OCI-LY7 (cell line): ENCODE results near the gene ZBTB48. TPM values are rescaled to one million over a fixed set of nuclear protein-coding genes. Genes with fewer than 3 reads are reported as not detected.

Experiments
- BruUV-seq: library from RNA; stranded (reverse); fragments of 400-500 nt; replicated peaks from 2 replicates; lab custom pipeline; 2021; lab: Mats Ljungman, UMichigan
- CTCF ChIA-PET: fragments of 300-600 bp; sonication (Branson Sonifier 250); formaldehyde crosslinking; loops from one replicate; lab custom pipeline; 2022; ENCODE audit warnings: antibody characterized with exemption; ENCODE audit not compliant: unreplicated experiment; lab: Charles Lee
- POLR2A ChIA-PET: fragments of 300-600 bp; sonication (Branson Sonifier 250); formaldehyde crosslinking; loops from one replicate; lab custom pipeline; 2022; ENCODE audit warnings: antibody characterized with exemption; lab: Charles Lee
- DNase-seq: peaks from one replicate; pipeline ENCODE4 v3.0.0-alpha.2; 2015; ENCODE audit warnings: low spot score
- H2AFZ ChIP-seq: fragments of 200-600 bp; sonication (generic), shearing (Covaris generic); 2 replicates; pipeline ENCODE4 v1.6.1; 2014; ENCODE audit warnings: mild to moderate bottlenecking, antibody characterized with exemption, low read length, moderate library complexity
- H3K27ac ChIP-seq: fragments of 200-600 bp; sonication (generic); 2 replicates; pipeline ENCODE4 v1.5.1; 2014; ENCODE audit warnings: mixed run types, low read depth, mild to moderate bottlenecking, moderate library complexity, low read length, inconsistent platforms; ENCODE audit not compliant: poor library complexity, severe bottlenecking
- H3K36me3 ChIP-seq: fragments of 200-600 bp; sonication (generic); 2 replicates; pipeline ENCODE4 v1.6.1; 2014; ENCODE audit warnings: mild to moderate bottlenecking, antibody characterized with exemption, low read length, moderate library complexity, mixed read lengths; ENCODE audit not compliant: insufficient read depth
- H3K4me1 ChIP-seq: fragments of 200-600 bp; sonication (generic); 2 replicates; pipeline ENCODE4 v1.5.1; 2014; ENCODE audit warnings: mild to moderate bottlenecking, low read length; ENCODE audit not compliant: insufficient read depth, poor library complexity, severe bottlenecking
- H3K4me2 ChIP-seq: fragments of 200-600 bp; sonication (generic); 2 replicates; pipeline ENCODE4 v1.6.1; 2014; ENCODE audit warnings: mild to moderate bottlenecking, low read length
- H3K4me3 ChIP-seq: fragments of 200-600 bp; sonication (generic); 2 replicates; pipeline ENCODE4 v1.5.1; 2014; ENCODE audit warnings: mild to moderate bottlenecking, low read depth, low read length; ENCODE audit not compliant: poor library complexity, severe bottlenecking
- H3K79me2 ChIP-seq: fragments of 200-600 bp; sonication (generic); 2 replicates; pipeline ENCODE4 v1.6.1; 2016; ENCODE audit warnings: low read depth, mild to moderate bottlenecking, low read length, moderate library complexity, mixed read lengths; ENCODE audit not compliant: insufficient read depth
- H3K9me2 ChIP-seq: fragments of 200-600 bp; sonication (generic); 2 replicates; pipeline ENCODE4 v1.6.1; 2016; ENCODE audit warnings: mild to moderate bottlenecking, low read length, mixed read lengths; ENCODE audit not compliant: insufficient read depth
- H3K9me3 ChIP-seq: fragments of 200-600 bp; sonication (generic); 2 replicates; pipeline ENCODE4 v1.6.1; 2014; ENCODE audit warnings: mild to moderate bottlenecking, mixed run types, low read length, mixed read lengths
- H4K20me1 ChIP-seq: fragments of 200-600 bp; sonication (generic); 2 replicates; pipeline ENCODE4 v1.6.1; 2014; ENCODE audit warnings: mild to moderate bottlenecking, antibody characterized with exemption, low read length, moderate library complexity, mixed read lengths; ENCODE audit not compliant: insufficient read depth
- EZH2phosphoT487 ChIP-seq: fragments of 200-600 bp; sonication (generic); IDR thresholded peaks from 2 replicates; pipeline ENCODE4 v1.6.1; 2018; ENCODE audit warnings: low read depth, borderline replicate concordance, mild to moderate bottlenecking, mixed run types, antibody characterized with exemption, low read length, moderate library complexity, mixed read lengths
- intact Hi-C: fragments of 100-400 bp; cut with micrococcal nuclease; formaldehyde crosslinking; loops from one replicate; pipeline ENCODE4 v1.10.0; 2022; ENCODE audit not compliant: unreplicated experiment
- total RNA-seq, 2 experiments: library from RNA; depleted of rRNA in 1 of 2; stranded (reverse); fragments of >200 nt in 1 of 2; shearing (Covaris generic) in 1 of 2; gene quantifications; 2 replicates each; pipeline ENCODE4 v1.2.3, GENCODE V29; 2014 to 2022
- TF ChIP-seq, protein P1 (sequence below): fragments of 200-600 bp; sonication (generic); conservative IDR thresholded peaks from 2 replicates; pipeline ENCODE4 v1.5.1; 2014; ENCODE audit warnings: mild to moderate bottlenecking, antibody characterized with exemption, low read length, moderate library complexity, mixed read lengths

The ZBTB48 gene
- total RNA-seq, 2 experiments from 2014 or later: 41.9 to 51.3 TPM

- no peak overlapping the region for H3K27ac ChIP-seq
- DNase-seq: no peak
- no peak for TF ChIP-seq EZH2phosphoT487
- TF ChIP-seq, protein P1, sequence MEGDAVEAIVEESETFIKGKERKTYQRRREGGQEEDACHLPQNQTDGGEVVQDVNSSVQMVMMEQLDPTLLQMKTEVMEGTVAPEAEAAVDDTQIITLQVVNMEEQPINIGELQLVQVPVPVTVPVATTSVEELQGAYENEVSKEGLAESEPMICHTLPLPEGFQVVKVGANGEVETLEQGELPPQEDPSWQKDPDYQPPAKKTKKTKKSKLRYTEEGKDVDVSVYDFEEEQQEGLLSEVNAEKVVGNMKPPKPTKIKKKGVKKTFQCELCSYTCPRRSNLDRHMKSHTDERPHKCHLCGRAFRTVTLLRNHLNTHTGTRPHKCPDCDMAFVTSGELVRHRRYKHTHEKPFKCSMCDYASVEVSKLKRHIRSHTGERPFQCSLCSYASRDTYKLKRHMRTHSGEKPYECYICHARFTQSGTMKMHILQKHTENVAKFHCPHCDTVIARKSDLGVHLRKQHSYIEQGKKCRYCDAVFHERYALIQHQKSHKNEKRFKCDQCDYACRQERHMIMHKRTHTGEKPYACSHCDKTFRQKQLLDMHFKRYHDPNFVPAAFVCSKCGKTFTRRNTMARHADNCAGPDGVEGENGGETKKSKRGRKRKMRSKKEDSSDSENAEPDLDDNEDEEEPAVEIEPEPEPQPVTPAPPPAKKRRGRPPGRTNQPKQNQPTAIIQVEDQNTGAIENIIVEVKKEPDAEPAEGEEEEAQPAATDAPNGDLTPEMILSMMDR: no peak
- ChIA-PET POLR2A (interaction anchor here (1.4 to 2.3 kb wide), 2 partner anchors 10 kb away, joined by 4 to 7 read pairs; partner anchors contain the start of gene ZBTB48), CTCF (no interaction called here)
- H3K4me3 ChIP-seq: no peak overlapping the region
- H2AFZ ChIP-seq: no peak overlapping the region
- H3K4me2 ChIP-seq: no peak overlapping the region
- intact Hi-C loops: no loop called here
- H4K20me1 ChIP-seq: no peaks in the 10 kb centered on the region
- BruUV-seq: no TSS peak
- no peaks in the 10 kb centered on the region for H3K9me3 ChIP-seq
- no peaks in the 10 kb centered on the region for H3K9me2 ChIP-seq
- peaks cover 52% of the 10 kb centered on the region for H3K36me3 ChIP-seq
- H3K79me2 ChIP-seq: no peaks in the 10 kb centered on the region
- H3K4me1 ChIP-seq: peaks cover 10% of the 10 kb centered on the region
These were observed 10.3 kb downstream of the ZBTB48 start for GRCh38 chr1:6590046-6590445.

GRCh38 chr1:6591222-6591621, 11.4 kb downstream of the ZBTB48 start:
- Histone ChIP-seq H3K27ac (no peak overlapping the region), H3K4me3 (no peak overlapping the region), H2AFZ (no peak overlapping the region), H4K20me1 (no peaks in the 10 kb centered on the region), H3K9me2 (no peaks in the 10 kb centered on the region), H3K4me1 (peaks cover 10% of the 10 kb centered on the region), H3K4me2 (no peak overlapping the region), H3K79me2 (no peaks in the 10 kb centered on the region), H3K36me3 (peaks cover 57% of the 10 kb centered on the region), H3K9me3 (no peaks in the 10 kb centered on the region)
- no peak for DNase-seq
- TF ChIP-seq, protein P1: no peak
- no peak for TF ChIP-seq EZH2phosphoT487
- BruUV-seq: no TSS peak
- intact Hi-C loops: no loop called here
- POLR2A ChIA-PET: interaction anchor here (2.3 kb wide), 1 partner anchor 11 kb away, joined by 7 read pairs; the partner anchor contains the start of gene ZBTB48
- CTCF ChIA-PET: no interaction called here

GRCh38 chr1:6591644-6592043, 11.8 kb downstream of the ZBTB48 start:
- no peak for DNase-seq
- no peak overlapping the region for H3K4me2 ChIP-seq
- TF ChIP-seq, protein P1: no peak
- TF ChIP-seq EZH2phosphoT487: no peak
- H3K4me3 ChIP-seq: no peak overlapping the region
- no peak overlapping the region for H2AFZ ChIP-seq
- H3K4me1 ChIP-seq: peaks cover 10% of the 10 kb centered on the region
- H3K9me2 ChIP-seq: no peaks in the 10 kb centered on the region
- no TSS peak for BruUV-seq
- H4K20me1 ChIP-seq: no peaks in the 10 kb centered on the region
- CTCF ChIA-PET: no interaction called here
- H3K36me3 ChIP-seq: peaks cover 61% of the 10 kb centered on the region
- H3K27ac ChIP-seq: no peak overlapping the region
- H3K9me3 ChIP-seq: no peaks in the 10 kb centered on the region
- intact Hi-C loops: no loop called here
- POLR2A ChIA-PET: no interaction called here
- no peaks in the 10 kb centered on the region for H3K79me2 ChIP-seq
